ENCODE results near the gene SH3BP5L.
A peak's percentile ranks its signal among the peaks of the same experiment; 100 is the strongest.
"Not testable (repeated sequence)": the region's sequence is repeated elsewhere in the genome, so short reads cannot be mapped to it uniquely, and the experiment has no call there.

SH3BP5L gene

DNA sequence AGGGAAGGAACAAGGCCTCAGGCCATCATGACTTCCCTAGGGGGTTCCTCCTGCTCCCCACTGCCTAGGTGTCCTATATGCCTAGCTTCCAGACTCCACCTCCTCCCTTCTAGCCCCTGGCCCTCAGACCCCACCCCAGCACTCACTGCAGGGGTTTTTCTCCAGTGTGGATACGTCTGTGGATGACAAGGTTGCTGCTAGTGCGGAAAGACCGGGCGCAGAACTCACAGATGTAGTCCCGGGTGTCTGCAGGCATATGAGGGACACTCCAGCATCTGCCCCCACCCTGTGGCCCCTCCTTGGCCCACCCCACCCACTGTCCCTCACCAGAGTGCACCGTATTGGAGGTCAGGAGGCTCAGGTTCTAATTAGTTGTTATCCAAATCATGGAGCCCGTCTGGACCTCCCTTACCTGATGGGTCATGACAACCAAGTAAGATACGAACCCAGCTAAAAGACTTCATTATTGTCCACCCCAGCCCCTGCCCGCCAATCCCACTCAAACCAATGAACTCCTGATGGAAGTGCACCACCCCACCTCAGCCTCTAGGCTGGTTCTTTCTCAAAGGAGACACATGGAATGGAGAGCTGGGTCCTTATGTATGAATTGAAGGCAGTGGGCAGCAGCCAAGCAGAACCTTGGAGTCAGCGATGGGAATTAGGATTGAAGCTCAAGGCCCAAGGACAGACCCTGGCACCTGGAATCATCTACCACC, 25.0 kb upstream of the SH3BP5L start:
- no peak for DNase-seq (ENCODE audit: low spot score)

DNA sequence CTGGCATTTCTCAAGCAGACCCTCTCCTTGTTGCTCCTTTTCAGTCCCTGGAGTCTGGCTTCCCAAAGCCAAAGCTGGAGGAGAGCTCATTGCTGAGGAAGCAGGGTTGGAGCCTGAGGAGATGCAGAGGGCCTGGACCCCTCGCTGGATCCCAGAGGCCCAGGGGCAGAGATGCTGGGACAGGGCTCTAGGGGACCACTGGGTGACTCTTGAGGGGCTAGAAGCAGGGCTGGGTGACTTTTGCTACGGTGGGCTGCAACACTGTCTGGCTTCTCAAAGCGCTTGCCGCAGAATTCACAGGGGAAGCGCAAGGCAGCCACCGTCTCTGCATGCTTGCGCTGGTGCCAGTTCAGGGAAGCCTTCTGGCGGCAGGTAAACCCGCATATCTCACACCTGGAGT, 24.4 kb upstream of the SH3BP5L start:
- DNase-seq (ENCODE audit: low spot score), result no peak

DNA sequence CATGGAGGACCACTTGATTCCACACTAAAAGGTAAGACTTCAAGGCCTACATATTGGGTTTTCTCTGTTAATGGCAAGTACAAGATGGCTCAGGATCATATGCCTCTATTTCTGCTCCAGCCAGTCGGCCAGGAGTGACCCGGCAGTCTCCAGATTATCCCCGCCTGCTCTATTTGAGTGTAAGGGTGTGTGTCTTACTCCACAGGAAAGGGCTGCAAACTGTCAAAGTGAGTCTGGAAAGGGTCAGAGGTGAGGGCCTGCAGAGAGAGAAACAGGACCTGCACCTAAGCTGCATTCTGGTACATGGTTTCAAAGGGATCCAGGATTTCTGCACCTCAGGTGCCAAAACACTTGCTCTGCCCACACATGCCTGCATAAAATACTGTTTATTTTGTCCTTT, 23.9 kb upstream of the SH3BP5L start:
- DNase-seq (ENCODE audit: low spot score), result no peak

DNA sequence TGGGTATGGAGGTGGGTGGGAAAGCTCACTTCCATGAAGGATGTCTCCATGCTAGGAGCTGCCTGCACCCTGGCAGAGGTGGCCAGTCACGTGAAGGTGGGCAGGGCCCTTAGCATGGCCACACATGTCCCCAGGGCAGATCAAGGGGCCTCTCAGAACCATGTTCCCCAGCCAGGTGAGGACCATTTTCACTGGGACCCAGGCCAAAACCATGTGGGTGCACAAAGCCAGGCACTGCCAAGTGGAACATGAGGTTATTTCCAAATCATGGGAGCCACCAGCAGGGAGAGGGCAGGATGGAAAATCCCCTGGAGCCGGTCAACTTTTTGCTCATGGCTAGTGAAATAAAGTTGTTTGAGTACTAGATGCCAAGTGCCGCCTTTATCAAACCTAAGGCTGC, 23.4 kb upstream of the SH3BP5L start:
- DNase-seq (ENCODE audit: low spot score), result no peak

DNA sequence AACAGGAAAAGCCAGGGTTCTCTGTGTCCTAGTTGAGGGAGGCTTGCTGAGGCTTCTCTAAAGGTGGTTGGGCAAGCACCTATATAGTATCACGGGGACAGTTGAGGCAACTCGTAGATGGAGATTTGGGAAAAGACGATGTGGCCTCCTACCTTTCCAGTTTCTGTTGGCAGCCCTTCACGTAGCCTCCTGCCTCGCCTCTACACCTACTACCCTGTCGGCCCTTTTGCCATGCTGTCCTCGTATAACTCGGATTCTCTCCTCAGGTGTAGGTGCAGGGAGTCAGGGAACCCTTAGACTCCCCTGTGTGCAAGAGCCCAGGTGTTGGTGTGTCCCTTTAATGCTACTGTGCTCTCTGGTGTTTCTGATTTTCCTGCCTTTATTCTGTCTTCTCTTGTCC, 22.9 kb upstream of the SH3BP5L start:
- DNase-seq (ENCODE audit: low spot score), result no peak

DNA sequence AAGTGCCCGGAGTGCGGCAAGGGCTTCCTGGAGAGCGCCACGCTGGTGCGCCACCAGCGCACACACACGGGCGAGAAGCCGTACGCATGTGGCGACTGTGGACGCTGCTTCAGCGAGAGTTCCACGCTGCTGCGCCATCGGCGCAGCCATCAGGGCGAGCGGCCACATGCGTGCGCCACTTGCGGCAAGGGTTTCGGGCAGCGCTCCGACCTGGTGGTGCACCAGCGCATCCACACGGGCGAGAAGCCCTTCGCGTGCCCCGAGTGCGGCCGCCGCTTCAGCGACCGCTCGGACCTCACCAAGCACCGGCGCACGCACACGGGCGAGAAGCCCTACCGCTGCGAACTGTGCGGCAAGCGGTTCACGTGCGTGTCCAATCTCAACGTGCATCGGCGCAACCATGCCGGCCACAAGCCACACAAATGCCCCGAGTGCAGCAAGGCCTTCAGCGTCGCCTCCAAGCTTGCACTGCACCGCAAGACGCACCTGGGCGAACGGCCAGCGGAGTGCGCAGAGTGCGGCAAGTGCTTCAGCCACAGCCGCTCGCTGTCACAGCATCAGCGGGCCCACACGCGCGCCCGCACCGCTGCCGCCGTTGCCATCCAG, 22.3 kb upstream of the SH3BP5L start:
- no peak for DNase-seq (ENCODE audit: low spot score)

DNA sequence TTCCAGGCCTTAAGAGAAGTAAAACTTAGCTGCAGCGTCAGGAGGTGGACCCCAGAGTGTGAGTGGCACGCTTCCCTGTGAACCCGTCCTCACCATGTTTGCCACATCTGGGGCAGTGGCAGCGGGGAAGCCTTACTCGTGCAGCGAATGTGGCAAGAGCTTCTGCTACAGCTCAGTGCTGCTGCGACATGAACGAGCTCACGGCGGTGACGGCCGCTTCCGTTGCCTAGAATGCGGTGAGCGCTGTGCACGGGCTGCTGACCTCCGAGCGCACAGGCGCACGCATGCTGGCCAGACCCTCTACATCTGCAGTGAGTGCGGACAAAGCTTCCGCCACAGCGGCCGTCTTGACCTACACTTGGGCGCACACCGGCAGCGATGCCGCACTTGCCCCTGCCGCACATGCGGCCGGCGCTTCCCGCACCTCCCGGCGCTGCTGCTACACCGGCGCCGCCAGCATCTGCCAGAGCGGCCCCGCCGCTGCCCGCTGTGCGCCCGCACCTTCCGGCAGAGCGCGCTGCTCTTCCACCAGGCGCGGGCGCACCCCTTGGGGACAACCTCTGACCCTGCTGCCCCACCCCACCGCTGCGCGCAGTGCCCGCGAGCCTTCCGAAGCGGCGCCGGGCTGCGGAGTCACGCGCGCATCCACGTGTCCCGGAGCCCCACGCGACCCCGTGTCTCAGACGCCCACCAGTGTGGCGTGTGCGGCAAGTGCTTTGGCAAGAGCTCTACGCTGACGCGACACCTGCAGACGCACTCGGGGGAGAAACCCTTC, 21.7 kb upstream of the SH3BP5L start:
- DNase-seq (ENCODE audit: low spot score), result no peak

DNA sequence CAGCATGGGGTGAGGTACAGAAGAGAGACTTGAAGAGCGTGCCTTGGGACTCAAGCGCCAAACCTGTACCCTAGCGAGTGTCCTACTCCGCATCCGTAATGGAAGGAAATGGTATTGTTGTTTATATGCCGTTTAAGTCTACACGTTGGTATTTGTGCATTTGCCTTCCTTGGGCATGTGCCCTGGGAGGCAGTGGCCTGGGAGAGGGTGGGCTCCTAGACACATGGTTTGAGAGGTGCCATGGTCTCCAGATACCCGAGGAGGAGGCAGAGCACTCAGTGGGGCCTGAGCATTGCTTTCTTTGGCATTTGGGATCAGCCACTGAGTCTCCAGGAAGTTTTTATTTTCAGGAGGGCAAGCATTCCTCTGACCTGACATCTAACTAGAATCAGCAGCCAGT, 18.8 kb upstream of the SH3BP5L start:
- no peak for DNase-seq (ENCODE audit: low spot score)

DNA sequence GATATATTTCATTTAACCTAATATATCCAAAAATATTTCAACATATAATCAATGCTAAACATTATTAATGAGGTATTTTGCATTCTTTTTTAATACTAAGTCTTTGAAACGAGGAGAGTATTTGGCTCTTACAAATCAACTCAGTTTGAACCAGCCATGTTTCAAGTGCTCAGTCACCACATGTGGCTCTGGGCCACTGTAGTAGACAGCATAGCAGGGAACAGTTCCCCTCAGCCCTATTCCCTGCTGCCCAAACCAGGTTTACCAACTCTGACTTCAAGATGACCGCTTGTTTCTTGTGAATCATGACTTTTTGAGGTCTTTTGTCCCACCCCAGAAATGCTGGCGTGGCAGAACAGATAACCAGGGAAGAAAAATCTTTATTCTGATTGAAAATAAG, 18.0 kb upstream of the SH3BP5L start:
- DNase-seq (ENCODE audit: low spot score), result no peak

DNA sequence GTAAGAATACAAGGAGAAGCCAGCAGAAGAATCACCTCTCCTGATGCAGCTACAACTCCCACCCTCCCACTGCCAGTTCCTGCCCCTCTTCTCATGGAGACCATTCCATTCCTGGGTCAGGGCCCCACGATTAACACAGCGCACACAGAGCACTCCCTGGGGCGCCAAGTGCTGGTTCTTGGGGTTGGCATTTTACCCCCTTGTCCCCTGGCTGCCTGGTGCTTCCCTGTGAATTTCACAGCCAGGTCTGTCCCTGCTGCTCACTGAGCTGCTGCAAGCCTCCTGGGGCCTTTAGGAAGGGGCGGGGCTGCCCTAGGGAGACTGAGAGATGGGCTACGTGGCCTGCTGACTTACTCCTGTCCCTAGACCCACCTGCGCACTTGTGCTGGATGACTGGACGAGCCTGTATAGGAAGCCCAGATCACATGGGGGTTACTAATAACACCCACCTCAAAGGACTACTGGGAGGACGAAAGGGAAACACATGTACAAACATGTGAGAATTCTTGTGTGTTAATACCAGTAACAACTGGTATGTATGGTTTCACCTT, 17.1 kb upstream of the SH3BP5L start:
- DNase-seq (ENCODE audit: low spot score), result no peak

DNA sequence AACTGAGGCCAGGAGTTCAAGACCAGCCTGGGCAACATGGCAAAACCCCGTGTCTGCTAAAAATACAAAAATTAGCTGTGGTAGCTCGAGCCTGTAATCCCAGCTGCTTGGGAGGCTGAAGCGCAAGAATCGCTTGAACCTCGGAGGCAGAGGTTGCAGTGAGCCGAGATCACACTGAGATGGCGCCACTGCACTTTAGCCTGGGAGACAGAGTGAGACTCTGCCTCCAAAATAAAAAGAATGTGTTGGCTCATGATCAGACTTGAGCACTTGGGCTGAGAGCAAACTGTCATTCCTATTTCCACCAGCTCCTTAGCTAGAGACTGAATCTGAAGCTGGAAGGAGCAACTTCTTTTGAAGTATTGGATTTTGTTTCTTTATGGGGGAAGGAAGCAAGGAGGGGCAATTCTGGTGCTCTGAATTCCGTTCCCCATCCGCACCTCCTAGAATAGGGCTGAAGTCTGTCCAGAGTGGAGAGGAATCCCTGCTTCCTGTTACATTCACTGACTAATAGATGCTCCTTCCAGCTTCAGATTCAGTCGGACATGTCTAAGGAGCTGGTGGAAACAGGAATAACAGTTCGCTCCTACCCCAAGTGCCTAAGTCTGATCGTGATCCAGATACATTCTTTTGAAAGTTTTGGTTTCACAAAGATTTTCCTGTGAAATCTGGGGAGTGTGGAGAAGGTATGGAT, 16.1 kb upstream of the SH3BP5L start:
- no peak for DNase-seq (ENCODE audit: low spot score)

DNA sequence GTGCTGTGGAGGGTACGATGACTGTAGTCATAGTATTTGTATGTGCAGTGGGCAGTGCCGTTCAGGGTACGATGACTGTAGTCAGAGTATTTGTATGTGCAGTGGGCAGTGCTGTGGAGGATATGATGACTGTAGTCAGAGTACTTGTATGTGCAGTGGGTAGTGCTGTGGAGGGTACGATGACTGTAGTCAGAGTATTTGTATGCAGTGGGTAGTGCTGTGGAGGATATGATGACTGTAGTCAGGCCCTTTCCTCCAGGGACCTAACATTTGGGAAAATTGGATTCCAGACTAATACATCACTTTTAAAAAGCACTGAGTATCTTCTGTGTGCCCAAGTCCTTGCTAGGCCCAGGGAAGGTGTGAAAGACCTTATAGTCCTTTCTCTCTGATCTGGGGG, 15.2 kb upstream of the SH3BP5L start:
- no peak for DNase-seq (ENCODE audit: low spot score)

DNA sequence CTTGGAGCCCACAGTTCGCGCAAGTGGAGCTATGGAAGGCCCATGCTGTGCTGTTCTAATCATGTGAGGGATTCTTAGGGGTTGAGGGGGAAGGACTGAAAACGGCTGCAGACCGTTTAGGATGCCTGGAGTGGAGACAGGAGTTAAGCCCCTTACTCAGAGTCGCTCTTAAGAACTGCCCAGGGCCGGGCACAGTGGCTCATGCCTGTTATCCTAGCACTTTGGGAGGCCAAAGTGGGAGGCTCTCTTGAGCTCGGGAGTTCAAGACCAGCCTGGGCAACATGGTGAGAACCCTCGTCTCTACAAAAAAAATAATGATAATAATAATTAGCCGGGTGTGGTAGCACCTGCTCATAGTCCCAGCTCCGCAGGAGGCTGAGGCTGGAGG, 13.4 kb upstream of the SH3BP5L start:
- DNase-seq (ENCODE audit: low spot score), result no peak

DNA sequence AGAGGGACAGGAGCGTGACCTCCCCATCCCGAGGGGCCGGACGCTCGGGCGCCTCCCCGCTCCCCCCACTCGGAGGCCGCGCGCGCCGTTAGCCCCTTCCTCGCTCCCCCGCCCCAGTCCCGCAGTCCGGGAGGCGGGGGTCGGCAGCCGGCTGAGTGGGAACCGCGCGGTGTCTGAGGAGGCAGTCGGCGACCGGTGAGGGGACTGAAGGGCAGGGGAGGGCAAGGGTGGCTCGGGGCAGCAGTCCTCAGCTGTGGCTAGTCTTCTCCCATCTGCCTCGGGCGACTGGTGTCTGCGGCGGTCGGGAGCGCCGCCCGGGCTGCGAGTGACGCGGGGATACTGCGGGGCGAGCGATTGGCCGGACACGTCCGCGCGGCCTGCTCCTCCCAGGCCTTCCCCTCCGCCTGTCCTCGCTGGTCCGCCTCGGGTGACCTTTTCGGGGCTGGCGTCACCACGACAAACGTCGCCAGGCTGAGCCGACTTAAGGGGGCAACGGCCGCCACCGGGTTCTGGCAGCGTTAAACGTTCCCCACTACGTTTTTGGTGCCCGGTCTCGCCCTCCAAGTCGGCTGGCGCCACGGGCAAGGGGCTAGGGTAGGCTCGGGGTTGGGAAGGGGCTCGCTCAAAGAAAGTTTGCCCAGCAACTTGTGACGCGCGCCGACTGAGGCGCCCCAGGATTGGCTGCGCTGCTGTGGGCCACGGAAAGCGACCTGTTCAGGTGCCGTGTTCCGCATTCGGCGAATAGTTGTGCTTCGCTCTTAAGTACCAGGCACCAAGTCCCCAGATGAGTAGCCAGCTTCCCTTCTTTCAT, 12.8 kb upstream of the SH3BP5L start:
- DNase-seq (ENCODE audit: low spot score), result peak; percentile 87

DNA sequence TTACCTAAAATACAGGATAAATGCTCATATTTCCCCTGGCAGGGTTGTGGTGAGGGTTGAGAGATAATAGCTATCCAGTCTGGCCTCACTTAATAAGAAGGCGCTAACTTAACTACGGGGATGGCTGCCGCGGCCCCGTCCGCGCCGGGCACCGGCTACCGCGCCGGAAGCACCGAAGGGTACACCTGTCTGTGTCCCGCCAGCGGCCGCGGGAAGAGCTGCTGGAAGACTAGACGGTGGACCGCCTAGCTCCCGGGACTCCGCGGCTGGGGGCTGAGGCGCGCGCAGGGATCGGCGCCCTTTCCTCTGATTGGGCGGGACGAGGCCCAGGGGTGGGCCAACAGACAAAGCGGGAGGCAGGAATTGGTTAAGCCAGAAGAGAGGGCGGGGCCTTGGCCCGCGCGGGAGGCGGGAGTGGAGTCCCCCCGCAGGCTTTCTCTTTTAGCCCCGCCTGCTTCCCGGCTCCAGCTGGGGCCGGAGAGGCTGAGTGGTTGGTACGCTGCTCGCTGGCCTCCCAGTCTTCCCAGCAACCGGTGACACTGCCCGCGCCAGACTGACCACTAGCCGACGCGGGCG, 12.2 kb upstream of the SH3BP5L start, which contains the start of gene ZNF672:
ZNF672 (plus strand) TSS at position 444 of the 576 bp plus-strand sequence. CDS start 9,051 bp downstream, outside the sequence.
- peak; percentile 96 for DNase-seq (ENCODE audit: low spot score)

DNA sequence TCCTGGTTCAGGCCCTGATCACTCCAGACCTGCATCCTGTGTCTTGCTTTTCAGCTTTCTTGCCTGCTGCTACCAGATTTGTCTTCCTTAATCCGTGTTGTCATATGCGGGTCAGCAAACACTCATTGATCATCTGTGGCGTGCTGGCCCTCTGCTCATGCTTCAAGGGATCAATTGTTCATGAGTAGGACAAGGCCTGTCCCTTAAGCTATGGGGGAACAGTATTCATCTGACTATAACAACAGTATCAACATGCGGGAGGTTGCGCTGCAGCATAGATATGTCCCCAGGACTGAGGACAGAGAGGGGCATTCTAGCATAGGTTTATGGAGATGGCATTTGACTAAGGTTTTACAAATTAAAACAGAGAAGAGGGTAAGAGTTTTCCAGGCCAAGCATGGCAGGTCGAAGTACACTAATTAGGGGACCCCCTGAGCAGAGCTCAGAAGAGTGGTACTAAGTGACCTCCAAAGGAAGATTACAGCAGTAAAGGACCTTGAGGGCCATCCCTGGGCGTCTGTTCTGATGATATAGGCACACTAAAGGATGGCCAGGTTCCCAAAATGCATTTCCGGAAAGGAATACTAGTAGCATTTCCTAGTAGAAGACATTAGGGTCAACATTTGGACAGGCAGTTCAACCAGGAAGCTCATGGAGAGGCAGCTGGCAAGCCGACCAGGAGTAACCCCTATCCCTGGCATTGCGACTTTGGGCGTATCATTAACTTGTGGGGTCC, 11.5 kb upstream of the SH3BP5L start:
- no peak for DNase-seq (ENCODE audit: low spot score)

DNA sequence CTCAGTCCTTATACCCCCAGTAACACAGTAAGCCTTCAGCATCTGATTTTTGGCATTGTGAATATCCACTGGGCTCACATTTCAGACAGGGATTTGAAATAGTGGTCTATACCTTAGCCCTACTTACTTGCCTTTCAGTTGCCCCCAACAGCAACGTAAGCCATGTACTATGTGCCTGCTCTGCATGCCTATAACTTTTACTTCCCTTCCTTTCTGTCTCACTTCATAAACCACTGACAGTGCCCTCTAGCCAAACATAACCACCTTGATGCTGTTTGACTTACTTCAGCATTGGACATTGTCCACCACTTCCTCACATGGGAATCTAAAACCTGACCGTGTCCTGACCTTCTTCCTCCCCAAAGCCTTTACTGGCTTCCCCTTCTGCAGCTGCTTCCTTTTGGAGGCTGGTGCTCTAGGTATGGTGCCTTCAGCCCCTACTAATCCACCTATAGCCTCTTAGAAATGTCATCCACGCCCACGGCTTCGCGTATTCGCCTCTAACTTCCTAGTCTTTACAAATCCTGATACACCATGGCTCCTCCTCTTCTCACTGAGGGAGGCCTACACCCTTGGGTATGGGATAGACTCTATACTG, 8.7 kb upstream of the SH3BP5L start:
- no peak for DNase-seq (ENCODE audit: low spot score)

DNA sequence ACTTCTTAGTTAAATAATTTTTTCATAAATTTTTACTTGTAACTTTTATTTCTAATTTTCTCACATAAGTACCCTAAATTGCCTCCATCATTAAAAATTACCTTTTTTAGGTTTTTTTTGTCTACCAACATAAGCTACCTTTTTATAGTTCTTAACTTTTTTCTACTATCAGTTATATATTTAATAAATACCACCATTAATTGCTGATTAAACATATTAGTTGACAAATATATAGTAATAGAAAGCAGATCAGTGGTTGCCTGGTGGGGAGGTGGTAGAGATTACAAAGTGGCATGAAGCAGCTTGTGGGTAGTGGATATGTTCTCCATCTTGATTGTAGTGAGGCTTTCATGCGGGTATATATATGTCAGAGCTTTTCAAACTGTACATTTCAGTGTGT, 6.1 kb upstream of the SH3BP5L start:
- DNase-seq (ENCODE audit: low spot score), result no peak

DNA sequence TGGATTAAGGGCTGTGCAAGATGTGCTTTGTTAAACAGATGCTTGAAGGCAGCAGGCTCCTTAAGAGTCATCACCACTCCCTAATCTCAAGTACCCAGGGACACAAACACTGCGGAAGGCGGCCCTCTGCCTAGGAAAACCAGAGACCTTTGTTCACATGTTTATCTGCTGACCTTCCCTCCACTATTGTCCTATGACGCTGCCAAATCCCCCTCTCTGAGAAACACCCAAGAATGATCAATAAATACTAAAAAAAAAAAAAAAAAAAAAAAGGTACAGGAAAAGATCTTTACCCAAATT, 5.0 kb upstream of the SH3BP5L start:
- DNase-seq (ENCODE audit: low spot score), result not testable (repeated sequence)

DNA sequence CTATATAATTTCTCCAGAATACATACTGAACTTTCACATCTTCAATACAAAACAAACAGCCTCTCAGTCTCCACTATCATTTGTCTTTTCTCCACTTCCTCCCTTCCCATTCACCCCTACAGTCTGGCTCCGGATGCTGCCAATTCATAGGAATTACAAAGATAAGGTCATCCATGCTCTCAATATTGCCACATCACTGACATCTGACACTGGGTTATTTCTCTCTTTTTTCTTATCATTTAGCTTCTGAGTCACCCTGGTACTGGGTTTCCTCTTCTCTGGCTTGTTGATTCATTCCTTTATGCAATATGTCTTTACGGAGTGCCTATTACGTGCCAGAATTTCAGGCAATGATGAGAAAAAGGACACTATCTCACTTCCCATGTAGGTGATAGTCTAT, 3.1 kb upstream of the SH3BP5L start:
- DNase-seq (ENCODE audit: low spot score), result no peak

All from LoVo (cell line).